ENCODE results near the gene ARHGEF5.

Gene ARHGEF5

DNA sequence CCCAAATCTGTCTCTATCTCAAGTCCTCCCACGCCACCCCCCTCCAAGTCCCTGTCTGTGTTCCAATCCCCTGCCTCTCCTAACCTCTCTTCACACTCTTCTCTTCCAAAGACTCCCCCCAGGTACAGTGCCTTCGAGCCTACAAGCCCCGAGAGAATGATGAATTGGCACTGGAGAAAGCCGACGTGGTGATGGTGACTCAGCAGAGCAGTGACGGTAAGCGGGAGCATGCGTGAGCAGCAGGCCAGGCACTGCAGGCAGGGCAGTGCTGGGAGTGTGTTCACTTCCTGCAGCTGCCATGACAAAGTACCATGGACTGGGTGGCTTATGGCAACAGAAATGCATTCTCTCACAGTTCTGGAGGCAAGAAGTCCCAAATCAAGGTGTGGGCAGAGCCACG is 23.4 kb downstream of the ARHGEF5 start:
- H3K4me3 ChIP-seq (ENCODE audit: low read depth, low read length), result no peak overlapping the region
- TF ChIP-seq CTCF (IDR thresholded peaks at IDR 0.05; ENCODE audit: low read depth, low read length), result no peak

DNA sequence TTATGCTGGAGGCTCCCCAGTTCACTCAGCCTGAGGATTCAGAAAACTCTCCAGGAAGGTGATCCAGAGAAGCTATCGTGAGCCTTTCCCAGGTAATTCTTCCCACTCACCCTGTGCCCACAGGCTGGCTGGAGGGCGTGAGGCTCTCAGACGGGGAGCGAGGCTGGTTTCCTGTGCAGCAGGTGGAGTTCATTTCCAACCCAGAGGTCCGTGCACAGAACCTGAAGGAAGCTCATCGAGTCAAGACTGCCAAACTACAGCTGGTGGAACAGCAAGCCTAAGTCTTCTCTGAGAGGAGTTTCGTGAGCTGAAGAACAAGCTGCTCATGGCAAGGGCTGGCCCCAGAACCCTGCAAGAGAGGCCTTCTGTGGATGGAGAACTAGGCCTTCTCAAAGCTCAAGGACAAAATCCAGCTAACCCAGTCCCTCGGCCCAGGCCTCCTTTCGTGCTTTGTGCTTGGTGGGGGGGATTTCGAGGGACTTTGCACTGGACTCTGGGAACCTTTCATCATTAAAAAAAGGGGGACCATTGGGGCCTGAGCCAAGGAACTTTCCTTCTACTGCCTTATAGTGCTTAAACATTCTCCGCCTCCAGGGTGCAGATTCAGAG is 24.7 kb downstream of the ARHGEF5 start:
- no peak for TF ChIP-seq CTCF (IDR thresholded peaks at IDR 0.05; ENCODE audit: low read depth, low read length)
- H3K4me3 ChIP-seq (ENCODE audit: low read depth, low read length), result no peak overlapping the region

DNA sequence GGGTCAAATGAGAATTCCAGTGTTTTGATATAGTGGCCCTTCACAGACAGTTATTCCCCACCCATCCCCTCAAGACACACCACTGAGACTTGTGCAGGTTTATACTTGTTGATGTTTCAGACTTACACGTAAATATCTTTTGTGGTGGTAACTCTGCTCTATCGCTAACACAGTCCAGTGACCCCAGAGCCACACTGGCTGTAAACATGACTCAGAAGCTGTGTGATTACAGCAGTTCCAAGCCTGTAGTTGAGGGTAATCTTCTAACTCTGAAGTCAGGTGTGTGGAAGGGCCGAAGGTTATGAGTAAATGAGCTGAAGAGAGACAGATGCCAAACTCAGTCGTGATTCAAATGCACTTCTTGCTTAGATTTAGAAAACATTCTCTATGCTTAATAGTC is 28.9 kb downstream of the ARHGEF5 start:
- TF ChIP-seq CTCF (IDR thresholded peaks at IDR 0.05; ENCODE audit: low read depth, low read length), result no peak
- no peak overlapping the region for H3K4me3 ChIP-seq (ENCODE audit: low read depth, low read length)

- TF ChIP-seq CTCF (IDR thresholded peaks at IDR 0.05; ENCODE audit: low read depth, low read length), result no peak
- no peak overlapping the region for H3K4me3 ChIP-seq (ENCODE audit: low read depth, low read length)
These were observed 29.5 kb downstream of the ARHGEF5 start for GRCh38 chr7:144384555-144385245.

GRCh38 chr7:144386741-144387140 is 31.5 kb downstream of the ARHGEF5 start:
- no peak for TF ChIP-seq CTCF (IDR thresholded peaks at IDR 0.05; ENCODE audit: low read depth, low read length)
- H3K4me3 ChIP-seq (ENCODE audit: low read depth, low read length), result no peak overlapping the region

DNA sequence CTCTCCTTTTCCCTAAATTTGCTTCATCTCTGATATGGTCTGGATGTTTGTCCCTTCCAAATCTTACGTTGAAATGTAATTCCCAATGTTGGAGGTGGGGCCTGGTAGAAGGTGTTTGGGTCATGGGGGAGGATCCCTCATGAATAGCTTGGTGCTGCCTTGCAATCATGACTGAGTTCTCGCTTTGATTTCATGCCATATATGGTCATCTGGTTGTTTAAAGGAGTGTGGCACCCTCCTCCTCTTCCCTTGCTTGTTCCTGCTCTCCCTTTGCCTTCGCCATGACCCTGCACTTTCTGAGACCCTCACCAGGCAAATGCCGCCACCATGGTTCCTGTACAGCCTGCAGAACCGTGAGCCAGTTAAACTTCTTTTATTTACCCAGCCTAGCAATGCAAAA is 33.7 kb downstream of the ARHGEF5 start:
- TF ChIP-seq CTCF (IDR thresholded peaks at IDR 0.05; ENCODE audit: low read depth, low read length), result no peak
- no peak overlapping the region for H3K4me3 ChIP-seq (ENCODE audit: low read depth, low read length)

DNA sequence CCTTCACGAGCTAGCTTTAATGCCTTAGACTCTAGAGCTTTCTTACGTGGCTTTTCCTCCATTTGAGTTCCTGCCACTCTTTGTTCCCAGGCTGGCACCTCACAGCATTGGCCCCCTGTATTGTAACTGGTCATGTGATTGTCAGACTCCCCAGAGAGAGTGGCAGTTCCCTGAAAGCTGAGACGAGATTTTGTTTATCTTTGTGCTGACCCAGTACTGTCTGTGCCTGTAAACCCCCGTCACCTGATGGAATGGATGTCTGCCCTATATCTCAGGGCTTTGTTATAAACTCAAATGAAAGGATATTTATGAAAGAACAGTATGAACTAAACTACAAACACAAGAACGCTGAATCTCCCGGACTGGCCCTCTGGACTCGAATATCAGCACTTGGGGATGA is 35.3 kb downstream of the ARHGEF5 start:
- no peak overlapping the region for H3K4me3 ChIP-seq (ENCODE audit: low read depth, low read length)
- no peak for TF ChIP-seq CTCF (IDR thresholded peaks at IDR 0.05; ENCODE audit: low read depth, low read length)
